Activated CD8-positive, alpha-beta memory T cell treated with anti-CD3 and anti-CD28 coated beads, Interleukin-2, amount 50 U/mL, for 1 hour (primary cell): ENCODE measurements around the gene DVL2.
"Not testable (repeated sequence)": the region's sequence is repeated elsewhere in the genome, so short reads cannot be mapped to it uniquely, and the experiment has no call there.

Source experiments
- DNase-seq: peaks from one replicate; pipeline ENCODE4 v3.0.0-alpha.2; 2020; ENCODE audit errors: extremely low read depth

The DVL2 gene

GRCh38 chr17:7196651-7197401 is 37.5 kb downstream of the DVL2 start:
- no peak for DNase-seq

- no peak for DNase-seq
Measured at GRCh38 chr17:7195971-7196370, 38.3 kb downstream of the DVL2 start.

GRCh38 chr17:7192271-7192937 is 41.9 kb downstream of the DVL2 start:
- DNase-seq, result no peak

- no peak for DNase-seq
Measured at GRCh38 chr17:7191571-7192270, 42.6 kb downstream of the DVL2 start.

GRCh38 chr17:7191069-7191468 is 43.2 kb downstream of the DVL2 start:
- no peak for DNase-seq

- DNase-seq, result no peak
Measured at GRCh38 chr17:7190276-7190917, 43.9 kb downstream of the DVL2 start.

GRCh38 chr17:7186241-7186640 is 48.1 kb downstream of the DVL2 start:
- DNase-seq, result no peak

- DNase-seq, result no peak
Measured at GRCh38 chr17:7184647-7185046, 49.7 kb downstream of the DVL2 start.

GRCh38 chr17:7184091-7184488 is 50.2 kb downstream of the DVL2 start:
- DNase-seq, result no peak

- no peak for DNase-seq
Measured at GRCh38 chr17:7183433-7184090, 50.8 kb downstream of the DVL2 start.

GRCh38 chr17:7182101-7182500 is 52.2 kb downstream of the DVL2 start:
- not testable (repeated sequence) for DNase-seq

GRCh38 chr17:7179317-7180254 is 54.7 kb downstream of the DVL2 start, which contains the start of gene ASGR1:
Gene ASGR1, minus strand, starts transcription at chr17:7179370. Its CDS starts 807 bp downstream, at chr17:7178563.
- no peak for DNase-seq

GRCh38 chr17:7178973-7179316 is 55.4 kb downstream of the DVL2 start:
- DNase-seq, result no peak

GRCh38 chr17:7177954-7178477 is 56.3 kb downstream of the DVL2 start:
- no peak for DNase-seq

- DNase-seq, result peak; percentile 23
Measured at GRCh38 chr17:7177191-7177953, 56.9 kb downstream of the DVL2 start.

GRCh38 chr17:7176841-7177190 is 57.5 kb downstream of the DVL2 start:
- no peak for DNase-seq

GRCh38 chr17:7176107-7176840 is 58.0 kb downstream of the DVL2 start:
- DNase-seq, result no peak
